Trophoblast cell (in vitro differentiated cells and primary cell): ENCODE data around the gene CDC20.

Experiments
- DNase-seq, 2 donors: peaks; one replicate each; pipeline ENCODE4 v3.0.0-alpha.2; 2016
- H2AFZ ChIP-seq: 2 replicates; pipeline ENCODE4 v1.6.1; 2013; ENCODE audit warnings: low read length, moderate library complexity, mild to moderate bottlenecking; ENCODE audit not compliant: insufficient read depth, poor library complexity
- H2AK5ac ChIP-seq: 2 replicates; pipeline ENCODE4 v1.6.1; 2013; ENCODE audit warnings: mild to moderate bottlenecking, low read length
- H2BK120ac ChIP-seq: 2 replicates; pipeline ENCODE4 v1.6.1; 2013; ENCODE audit warnings: low read length, mild to moderate bottlenecking, moderate library complexity; ENCODE audit not compliant: insufficient read depth, poor library complexity
- H2BK12ac ChIP-seq: 2 replicates; pipeline ENCODE4 v1.6.1; 2013; ENCODE audit warnings: mild to moderate bottlenecking, low read length, moderate library complexity
- H2BK5ac ChIP-seq: 2 replicates; pipeline ENCODE4 v1.6.1; 2013; ENCODE audit warnings: low read length, low read depth, moderate library complexity, mild to moderate bottlenecking; ENCODE audit not compliant: poor library complexity
- H3K14ac ChIP-seq: 2 replicates; pipeline ENCODE4 v1.6.1; 2013; ENCODE audit warnings: mild to moderate bottlenecking, low read length
- H3K18ac ChIP-seq: 2 replicates; pipeline ENCODE4 v1.6.1; 2013; ENCODE audit warnings: mild to moderate bottlenecking, low read length
- H3K23ac ChIP-seq: 2 replicates; pipeline ENCODE4 v1.6.1; 2013; ENCODE audit warnings: low read length
- H3K27ac ChIP-seq: 2 replicates; pipeline ENCODE4 v1.5.1; 2013; ENCODE audit warnings: low read depth, mild to moderate bottlenecking, inconsistent platforms, low read length, moderate library complexity
- H3K27me3 ChIP-seq: 2 replicates; pipeline ENCODE4 v1.6.1; 2013; ENCODE audit warnings: inconsistent platforms, mild to moderate bottlenecking, low read length, moderate library complexity; ENCODE audit not compliant: insufficient read depth
- H3K36me3 ChIP-seq, 2 experiments: 1 replicate in 1 of 2; 2 replicates in 1 of 2; pipeline ENCODE4 v1.6.1; 2013; ENCODE audit warnings: low read length in 2 of 2, mild to moderate bottlenecking in 2 of 2, moderate library complexity in 1 of 2; ENCODE audit not compliant: insufficient read depth in 2 of 2, control insufficient read depth in 1 of 2
- H3K4ac ChIP-seq: 2 replicates; pipeline ENCODE4 v1.6.1; 2013; ENCODE audit warnings: low read depth, mild to moderate bottlenecking, low read length, moderate library complexity
- H3K4me1 ChIP-seq, 2 experiments: 1 replicate in 1 of 2; 2 replicates in 1 of 2; pipeline ENCODE4 v1.6.1; 2013; ENCODE audit warnings: low read length in 2 of 2, mild to moderate bottlenecking in 2 of 2, moderate library complexity in 1 of 2; ENCODE audit not compliant: insufficient read depth in 2 of 2, control insufficient read depth in 1 of 2
- H3K4me2 ChIP-seq: 2 replicates; pipeline ENCODE4 v1.6.1; 2013; ENCODE audit warnings: inconsistent platforms, mild to moderate bottlenecking, low read length, moderate library complexity
- H3K4me3 ChIP-seq: 2 replicates; pipeline ENCODE4 v1.5.1; 2013; ENCODE audit warnings: mild to moderate bottlenecking, low read depth, low read length, inconsistent platforms
- H3K79me1 ChIP-seq: one replicate; pipeline ENCODE4 v1.6.1; 2013; ENCODE audit warnings: low read length
- H3K79me2 ChIP-seq: 2 replicates; pipeline ENCODE4 v1.6.1; 2013; ENCODE audit warnings: low read length, mild to moderate bottlenecking; ENCODE audit not compliant: control insufficient read depth, insufficient read depth, poor library complexity
- H3K9ac ChIP-seq: 2 replicates; pipeline ENCODE4 v1.6.1; 2013; ENCODE audit warnings: mild to moderate bottlenecking, low read length
- H3K9me3 ChIP-seq: 2 replicates; pipeline ENCODE4 v1.6.1; 2013; ENCODE audit warnings: low read depth, mild to moderate bottlenecking, control low read depth, inconsistent platforms, low read length; ENCODE audit not compliant: insufficient read depth
- H4K12ac ChIP-seq: 2 replicates; pipeline ENCODE4 v1.6.1; 2013; ENCODE audit warnings: low read depth, mild to moderate bottlenecking, low read length, moderate library complexity
- H4K8ac ChIP-seq: 2 replicates; pipeline ENCODE4 v1.6.1; 2013; ENCODE audit warnings: low read depth, mild to moderate bottlenecking, low read length, moderate library complexity
- H4K91ac ChIP-seq: one replicate; pipeline ENCODE4 v1.6.1; 2013; ENCODE audit warnings: low read depth, mild to moderate bottlenecking, low read length, moderate library complexity
- WGBS: extraction: QIAGEN DNeasy Blood & Tissue Kit; methylation state at CpG from one replicate; pipeline ENCODE4 v1.1.7; 2013; ENCODE audit warnings: missing lambda C conversion rate; ENCODE audit not compliant: insufficient read length, insufficient coverage; ENCODE audit errors: extremely low coverage; 5-methylcytosine and 5-hydroxymethylcytosine counted together

Gene CDC20

GRCh38 chr1:43331688-43332087 is 27.1 kb upstream of the CDC20 start:
- H3K79me1 ChIP-seq: no peaks in the 10 kb centered on the region
- no peaks in the 10 kb centered on the region for H3K36me3 ChIP-seq
- no peak overlapping the region for H3K4ac ChIP-seq
- no peak overlapping the region for H3K14ac ChIP-seq
- H3K27me3 ChIP-seq: no peaks in the 10 kb centered on the region
- no peak overlapping the region for H4K12ac ChIP-seq
- H3K9me3 ChIP-seq: no peaks in the 10 kb centered on the region
- no peak overlapping the region for H2BK5ac ChIP-seq
- no peak overlapping the region for H4K8ac ChIP-seq
- no peak overlapping the region for H3K23ac ChIP-seq
- no peak overlapping the region for H2AK5ac ChIP-seq
- no peak overlapping the region for H4K91ac ChIP-seq
- no peak overlapping the region for H2AFZ ChIP-seq
- peaks cover 11 to 14% of the 10 kb centered on the region in 2 experiments for H3K4me1 ChIP-seq
- H3K4me3 ChIP-seq: no peak overlapping the region
- WGBS: no CpG with 5 or more reads among the region's 5 CpGs
- H3K27ac ChIP-seq: no peak overlapping the region
- H3K79me2 ChIP-seq: no peaks in the 10 kb centered on the region
- H3K4me2 ChIP-seq: no peak overlapping the region
- peak in 1 of 2 donors; percentile 53 for DNase-seq
- no peak overlapping the region for H2BK120ac ChIP-seq
- no peak overlapping the region for H3K18ac ChIP-seq
- H3K9ac ChIP-seq: no peak overlapping the region
- H2BK12ac ChIP-seq: no peak overlapping the region

GRCh38 chr1:43334453-43335205 is 24.2 kb upstream of the CDC20 start:
- Histone ChIP-seq H3K14ac (no peak overlapping the region), H3K27me3 (no peaks in the 10 kb centered on the region), H4K8ac (no peak overlapping the region), H2BK120ac (no peak overlapping the region), H3K4me3 (no peak overlapping the region), H4K91ac (no peak overlapping the region), H3K4ac (no peak overlapping the region), H2AFZ (no peak overlapping the region), H3K36me3 (no peaks in the 10 kb centered on the region), H4K12ac (no peak overlapping the region), H3K18ac (no peak overlapping the region), H3K79me1 (no peaks in the 10 kb centered on the region), H3K9ac (no peak overlapping the region), H2BK12ac (no peak overlapping the region), H2AK5ac (no peak overlapping the region), H3K4me2 (no peak overlapping the region), H3K23ac (no peak overlapping the region), H3K9me3 (peaks cover 2% of the 10 kb centered on the region), H3K27ac (no peak overlapping the region), H2BK5ac (no peak overlapping the region), H3K4me1 (peaks cover 11 to 14% of the 10 kb centered on the region in 2 experiments), H3K79me2 (no peaks in the 10 kb centered on the region)
- no peak for DNase-seq
- 100% methylated on average over 2 of the region's 7 CpGs for WGBS

DNA sequence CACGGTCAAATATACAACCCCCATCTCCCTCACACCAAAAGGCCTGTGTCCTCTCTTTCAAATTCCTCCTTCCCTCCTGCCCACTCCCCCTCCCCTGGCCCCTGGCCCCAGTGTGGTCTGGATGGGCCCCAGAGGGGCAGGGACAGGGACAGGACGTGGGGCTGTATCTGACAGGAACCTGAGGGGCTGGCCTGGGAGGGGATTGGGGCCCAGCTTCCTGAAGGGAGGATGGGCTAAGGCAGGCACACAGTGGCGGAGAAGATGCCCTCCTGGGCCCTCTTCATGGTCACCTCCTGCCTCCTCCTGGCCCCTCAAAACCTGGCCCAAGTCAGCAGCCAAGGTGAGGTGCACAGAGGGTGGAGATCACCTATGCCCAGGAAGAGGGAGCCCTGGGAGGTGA is 21.2 kb upstream of the CDC20 start, which contains the start of gene MPL:
TSS of gene MPL (plus strand) at position 231 of the 400 bp plus-strand sequence. CDS start at position 262, 31 bp downstream.
- DNase-seq: no peak
- H3K27ac ChIP-seq: no peak within 1 kb of the TSS
- no peaks in the 10 kb centered on the region for H3K36me3 ChIP-seq
- H3K79me1 ChIP-seq: no peaks in the 10 kb centered on the region
- no peak within 1 kb of the TSS for H3K4me3 ChIP-seq
- H3K9me3 ChIP-seq: peaks cover 2% of the 10 kb centered on the region
- no peak within 1 kb of the TSS for H3K23ac ChIP-seq
- H3K18ac ChIP-seq: no peak within 1 kb of the TSS
- H2AK5ac ChIP-seq: no peak within 1 kb of the TSS
- no peak within 1 kb of the TSS for H2BK120ac ChIP-seq
- H3K27me3 ChIP-seq: no peaks in the 10 kb centered on the region
- no peak within 1 kb of the TSS for H3K4ac ChIP-seq
- no peaks in the 10 kb centered on the region for H3K4me1 ChIP-seq
- H3K9ac ChIP-seq: peak within 1 kb of the TSS; percentile 29
- no peak within 1 kb of the TSS for H4K8ac ChIP-seq
- H4K91ac ChIP-seq: no peak within 1 kb of the TSS
- H2AFZ ChIP-seq: no peak within 1 kb of the TSS
- no peak within 1 kb of the TSS for H2BK12ac ChIP-seq
- WGBS: no CpG with 5 or more reads among the region's 3 CpGs
- H3K14ac ChIP-seq: no peak within 1 kb of the TSS
- H2BK5ac ChIP-seq: no peak within 1 kb of the TSS
- no peak within 1 kb of the TSS for H3K4me2 ChIP-seq
- H4K12ac ChIP-seq: no peak within 1 kb of the TSS
- H3K79me2 ChIP-seq: no peaks in the 10 kb centered on the region

DNA sequence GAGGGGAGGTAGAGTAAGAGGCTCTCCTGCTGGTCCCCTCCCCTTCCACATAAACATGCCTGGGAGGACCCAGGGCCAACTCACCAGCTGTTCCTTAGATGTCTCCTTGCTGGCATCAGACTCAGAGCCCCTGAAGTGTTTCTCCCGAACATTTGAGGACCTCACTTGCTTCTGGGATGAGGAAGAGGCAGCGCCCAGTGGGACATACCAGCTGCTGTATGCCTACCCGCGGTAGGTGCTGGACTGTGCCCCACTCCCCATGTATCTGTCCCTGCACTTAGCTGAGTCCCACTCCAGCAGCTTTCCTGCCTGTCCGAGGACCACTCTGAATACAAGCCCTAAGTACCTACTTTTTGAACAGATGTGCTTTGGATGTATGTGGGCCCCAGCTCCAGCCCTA is 20.8 kb upstream of the CDC20 start:
- H3K27ac ChIP-seq: no peak overlapping the region
- no peak overlapping the region for H4K12ac ChIP-seq
- H3K9me3 ChIP-seq: peaks cover 2% of the 10 kb centered on the region
- H4K8ac ChIP-seq: no peak overlapping the region
- no peak overlapping the region for H3K23ac ChIP-seq
- peak overlapping the region; percentile 29 for H3K9ac ChIP-seq
- H3K79me2 ChIP-seq: no peaks in the 10 kb centered on the region
- no peaks in the 10 kb centered on the region for H3K79me1 ChIP-seq
- no peaks in the 10 kb centered on the region for H3K27me3 ChIP-seq
- DNase-seq: no peak
- no peaks in the 10 kb centered on the region for H3K36me3 ChIP-seq
- no peak overlapping the region for H2BK120ac ChIP-seq
- no peak overlapping the region for H2AFZ ChIP-seq
- no peak overlapping the region for H4K91ac ChIP-seq
- no CpG with 5 or more reads among the region's 5 CpGs for WGBS
- no peak overlapping the region for H3K4me3 ChIP-seq
- no peak overlapping the region for H2BK5ac ChIP-seq
- no peak overlapping the region for H2AK5ac ChIP-seq
- no peak overlapping the region for H3K14ac ChIP-seq
- H3K4me1 ChIP-seq: no peaks in the 10 kb centered on the region
- H2BK12ac ChIP-seq: no peak overlapping the region
- H3K4ac ChIP-seq: no peak overlapping the region
- no peak overlapping the region for H3K18ac ChIP-seq
- H3K4me2 ChIP-seq: no peak overlapping the region
